Bronchial epithelial cell (primary cell): ENCODE data around the gene KCNG1. TPM values are rescaled to one million over a fixed set of nuclear protein-coding genes. Genes with fewer than 3 reads are reported as not detected.
A peak's percentile ranks its signal among the peaks of the same experiment; 100 is the strongest.

Experiments
- DNase-seq: peaks from one replicate; pipeline ENCODE4 v3.0.0-alpha.2; 2010; ENCODE audit warnings: low read depth
- FAIRE-seq: peaks from 2 replicates; lab custom pipeline; 2011; peaks lifted over from hg19 to GRCh38; lab: Jason Lieb, UNC
- H3K27me3 ChIP-seq: 2 replicates; pipeline ENCODE4 v1.5.1; 2011; ENCODE audit warnings: low read length; ENCODE audit not compliant: control insufficient read depth, insufficient read depth
- H3K36me3 ChIP-seq: 2 replicates; pipeline ENCODE4 v1.5.1; 2011; ENCODE audit warnings: low read length; ENCODE audit not compliant: control insufficient read depth, insufficient read depth
- H3K4me3 ChIP-seq: 2 replicates; pipeline ENCODE4 v1.5.1; 2011; ENCODE audit warnings: mild to moderate bottlenecking, low read depth, low read length, control low read depth
- CTCF ChIP-seq: IDR thresholded peaks from 2 replicates; pipeline ENCODE4 v1.5.1; 2011; ENCODE audit warnings: mild to moderate bottlenecking, moderate library complexity, low read length, control low read depth, inconsistent platforms; ENCODE audit not compliant: insufficient read depth, severe bottlenecking
- total RNA-seq: library from RNA; depleted of rRNA; stranded (reverse); fragments of >200 nt; gene quantifications from 2 replicates; pipeline ENCODE4 v1.2.1, GENCODE V29; 2014

KCNG1 gene
- total RNA-seq = 90.6 and 91.1 TPM in 2 replicates

- Histone ChIP-seq H3K4me3 (peak within 1 kb of the TSS; percentile 69), H3K27me3 (peaks cover 21% of the 10 kb centered on the region), H3K36me3 (no peaks in the 10 kb centered on the region)
- TF ChIP-seq CTCF = no peak
- DNase-seq (peak; percentile 38), FAIRE-seq (no peak)
Measured at GRCh38 chr20:51022803-51023616, at the start of gene KCNG1. Gene KCNG1 (minus strand): TSS chr20:51023107. CDS start chr20:51010338, 12,769 bp downstream.

- FAIRE-seq = no peak
- Histone ChIP-seq H3K27me3 (peaks cover 1% of the 10 kb centered on the region), H3K4me3 (no peak overlapping the region), H3K36me3 (no peaks in the 10 kb centered on the region)
- TF ChIP-seq CTCF = no peak
- no peak for DNase-seq
Measured at GRCh38 chr20:51070621-51071020, 47.7 kb upstream of the KCNG1 start.

GRCh38 chr20:51067792-51068191 is 44.9 kb upstream of the KCNG1 start:
- H3K27me3 ChIP-seq = peaks cover 1% of the 10 kb centered on the region
- no peaks in the 10 kb centered on the region for H3K36me3 ChIP-seq
- FAIRE-seq (no peak), DNase-seq (no peak)
- TF ChIP-seq CTCF = no peak
- no peak overlapping the region for H3K4me3 ChIP-seq

- H3K36me3 ChIP-seq = no peaks in the 10 kb centered on the region
- TF ChIP-seq CTCF = no peak
- FAIRE-seq = no peak
- DNase-seq = no peak
- no peak overlapping the region for H3K4me3 ChIP-seq
- peaks cover 1% of the 10 kb centered on the region for H3K27me3 ChIP-seq
Measured at GRCh38 chr20:51065615-51066014, 42.7 kb upstream of the KCNG1 start.

- FAIRE-seq = no peak
- Histone ChIP-seq H3K4me3 (no peak overlapping the region), H3K36me3 (no peaks in the 10 kb centered on the region), H3K27me3 (peaks cover 5% of the 10 kb centered on the region)
- no peak for TF ChIP-seq CTCF
- no peak for DNase-seq
Measured at GRCh38 chr20:51064137-51064536, 41.2 kb upstream of the KCNG1 start.

GRCh38 chr20:51062065-51062464 is 39.2 kb upstream of the KCNG1 start:
- Histone ChIP-seq H3K36me3 (no peaks in the 10 kb centered on the region), H3K4me3 (no peak overlapping the region), H3K27me3 (peaks cover 8% of the 10 kb centered on the region)
- DNase-seq (no peak), FAIRE-seq (no peak)
- no peak for TF ChIP-seq CTCF
